SK-N-SH (cell line): Measurements from ENCODE around the gene TAGLN2.

ENCODE experiments used
- CTCF ChIP-seq: fragments of 200-600 bp; sonication (generic); IDR thresholded peaks from 2 replicates; pipeline ENCODE4 v1.6.1; 2017; ENCODE audit warnings: antibody characterized with exemption, mild to moderate bottlenecking, moderate library complexity
- EP300 ChIP-seq, 2 experiments: IDR thresholded peaks; 2 replicates each; pipeline versions ENCODE4 v1.4.0 to v1.6.1; 2012; ENCODE audit warnings: borderline replicate concordance in 1 of 2, low read depth in 1 of 2, low read length in 1 of 2
- FOXM1 ChIP-seq: IDR thresholded peaks from 2 replicates; pipeline ENCODE4 v1.4.0; 2012; ENCODE audit warnings: low read depth, mild to moderate bottlenecking
- GABPA ChIP-seq: IDR thresholded peaks from 2 replicates; pipeline ENCODE4 v1.4.0; 2012; ENCODE audit warnings: low read depth, mild to moderate bottlenecking
- NFIC ChIP-seq: IDR thresholded peaks from 2 replicates; pipeline ENCODE4 v1.4.0; 2012; ENCODE audit warnings: borderline replicate concordance
- POLR2AphosphoS5 ChIP-seq: IDR thresholded peaks from 2 replicates; pipeline ENCODE4 v1.6.1; 2012; ENCODE audit warnings: low read depth, low read length
- RAD21 ChIP-seq: IDR thresholded peaks from 2 replicates; pipeline ENCODE4 v1.6.1; 2012; ENCODE audit warnings: mild to moderate bottlenecking, low read length
- RFX5 ChIP-seq: IDR thresholded peaks from 2 replicates; pipeline ENCODE4 v1.6.1; 2012; ENCODE audit warnings: mild to moderate bottlenecking, improper control_type of control experiment, low read length
- RXRA ChIP-seq: IDR thresholded peaks from 2 replicates; pipeline ENCODE4 v1.4.0; 2012; ENCODE audit warnings: low read depth, mild to moderate bottlenecking, borderline replicate concordance
- TCF12 ChIP-seq: IDR thresholded peaks from 2 replicates; pipeline ENCODE4 v1.4.0; 2012
- YY1 ChIP-seq: IDR thresholded peaks from 2 replicates; pipeline ENCODE4 v1.4.0; 2012; ENCODE audit warnings: low read depth, mild to moderate bottlenecking
- ZBTB33 ChIP-seq: IDR thresholded peaks from 2 replicates; pipeline ENCODE4 v1.4.0; 2012; ENCODE audit warnings: low read depth, borderline replicate concordance

- TF ChIP-seq CTCF (no peak), TCF12 (peak; percentile 78), FOXM1 (no peak), RAD21 (no peak), POLR2AphosphoS5 (no peak), RXRA (no peak), YY1 (no peak), ZBTB33 (no peak), RFX5 (no peak), GABPA (no peak), NFIC (no peak), EP300 (IDR thresholded peaks at IDR 0.05; ENCODE audit: borderline replicate concordance in 1 of 2, low read depth in 1 of 2, low read length in 1 of 2) (no peak)
These were observed 44.9 kb downstream of the TAGLN2 start for GRCh38 chr1:159880430-159880829.
